HG02884 (cell line): ENCODE measurements around the gene ZNF609.
"Not testable (repeated sequence)": the region's sequence is repeated elsewhere in the genome, so short reads cannot be mapped to it uniquely, and the experiment has no call there.

Source experiments
- ATAC-seq: cut with Tn5 transposase; IDR thresholded peaks from one replicate; pipeline ENCODE4 v1.9.1; 2021; ENCODE audit warnings: mild to moderate bottlenecking, moderate library complexity; ENCODE audit not compliant: unreplicated experiment

Gene ZNF609

DNA sequence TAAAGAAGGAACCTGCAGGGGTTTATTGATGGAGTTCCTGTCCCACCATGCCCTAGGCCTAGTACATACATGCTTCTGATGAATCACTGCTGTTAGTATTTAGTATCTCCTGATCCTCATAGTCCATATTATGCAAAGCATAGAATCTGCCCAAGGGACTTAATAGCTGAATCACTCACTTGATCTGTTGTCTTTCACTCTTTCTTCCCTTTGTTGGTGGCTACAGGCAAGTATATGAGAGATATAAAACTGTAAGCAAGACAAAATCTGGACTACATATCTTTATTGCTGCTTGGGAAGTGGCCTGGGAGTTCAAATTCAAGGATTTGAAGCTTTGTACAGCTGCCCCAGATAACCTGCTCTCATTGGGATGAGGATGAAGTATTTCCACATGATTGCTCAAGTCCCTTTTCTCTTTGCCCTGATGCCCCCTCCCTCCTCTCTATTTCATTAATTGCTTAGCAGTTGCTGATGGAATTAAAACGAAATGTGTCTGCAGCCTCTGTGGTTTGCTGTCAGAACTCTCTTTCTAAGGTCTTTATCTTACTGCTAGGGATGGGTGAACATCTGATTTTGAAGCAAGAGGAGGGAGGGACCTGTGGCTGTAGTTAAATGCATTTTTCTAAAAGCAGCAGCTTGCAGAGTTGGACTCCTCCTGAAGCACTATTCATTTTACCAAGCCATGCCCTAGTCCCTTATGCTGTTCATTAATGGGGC lies 114.1 kb downstream of the ZNF609 start:
- no peak for ATAC-seq

DNA sequence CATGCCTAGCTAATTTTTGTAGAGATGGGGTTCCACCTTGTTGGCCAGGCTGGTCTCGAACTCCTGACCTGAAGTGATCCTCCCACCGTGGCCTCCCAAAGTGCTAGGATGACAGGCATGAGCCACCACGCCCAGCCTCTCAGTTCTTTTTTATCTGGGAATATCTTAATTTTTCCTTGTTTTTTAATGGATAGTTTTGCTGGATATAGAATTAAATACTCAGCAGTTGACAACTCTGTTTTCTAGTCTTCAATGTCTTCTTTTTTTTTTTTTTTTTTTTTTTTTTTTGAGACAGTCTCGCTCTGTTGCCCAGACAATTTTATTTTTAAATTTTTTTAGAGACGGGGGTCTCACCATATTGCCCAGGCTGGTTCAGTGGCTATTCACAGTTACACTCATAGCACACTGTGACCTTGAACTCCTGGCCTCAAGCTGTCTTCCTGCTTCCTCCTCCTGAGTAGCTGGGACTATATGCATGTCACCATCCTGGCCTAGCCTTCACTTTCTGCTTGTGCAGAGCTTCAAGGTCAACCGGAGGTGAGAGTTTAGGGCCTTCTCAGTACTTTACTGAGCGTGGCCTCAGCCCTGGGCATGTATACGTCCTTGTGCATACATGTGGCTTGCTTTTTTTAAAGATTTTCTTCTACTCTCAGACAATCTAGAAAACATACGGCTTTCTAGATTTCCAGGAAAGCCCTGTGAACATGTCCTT lies 120.5 kb downstream of the ZNF609 start:
- ATAC-seq, result no peak

DNA sequence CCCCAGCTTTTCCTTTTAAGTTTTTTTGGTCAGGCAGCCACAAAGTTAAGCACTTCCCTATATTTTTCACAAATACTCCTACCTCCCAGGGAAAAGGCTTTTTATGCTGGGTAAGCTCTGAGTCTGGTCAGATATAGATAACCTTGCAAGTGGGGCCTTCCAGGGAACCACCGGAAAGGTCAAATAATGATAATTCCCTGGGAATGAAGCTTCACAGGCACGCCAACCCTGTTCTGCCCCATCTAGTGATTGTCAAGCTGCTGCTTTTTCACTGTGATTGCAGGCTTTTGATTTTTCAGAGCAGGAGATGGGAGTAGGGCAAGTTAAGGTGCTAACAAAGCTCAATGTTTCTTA lies 121.0 kb downstream of the ZNF609 start:
- no peak for ATAC-seq

DNA sequence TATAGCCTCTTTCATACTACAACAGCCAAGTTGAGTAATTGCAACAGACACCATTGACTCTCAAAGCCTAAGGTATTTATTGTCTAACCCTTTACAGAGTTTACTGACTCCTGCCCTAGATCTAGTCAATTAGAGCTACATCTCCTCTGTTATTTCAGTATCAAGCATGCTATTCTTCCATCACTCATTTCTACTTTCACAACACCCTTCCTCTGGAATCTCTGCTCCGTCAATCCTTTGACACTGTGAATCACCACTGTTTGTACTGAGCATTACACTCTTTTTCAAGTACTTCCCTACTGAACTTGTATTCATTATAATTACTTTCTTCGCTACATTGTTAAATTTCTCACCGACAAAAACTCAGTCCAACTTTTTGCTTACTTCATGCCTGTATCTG lies 121.8 kb downstream of the ZNF609 start:
- ATAC-seq, result no peak

DNA sequence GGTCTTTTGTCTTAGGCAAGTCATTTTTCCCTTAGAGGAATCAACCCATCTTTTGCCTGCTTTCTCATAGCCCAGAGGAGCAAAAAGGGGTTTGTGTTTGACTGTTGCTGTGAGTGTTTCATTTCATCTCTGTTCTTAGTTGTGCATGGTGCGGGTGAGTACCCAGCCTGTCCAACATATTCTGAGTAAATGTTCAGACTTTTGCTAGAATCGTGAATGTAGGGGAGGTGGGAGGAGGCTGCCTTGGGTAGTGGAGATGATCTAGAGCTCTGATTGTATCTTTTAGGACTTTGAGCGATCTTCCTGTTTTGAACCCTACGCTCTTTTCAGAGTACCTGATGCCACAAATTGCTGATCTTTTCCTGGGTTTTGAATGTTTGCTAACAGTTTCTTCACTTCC lies 123.1 kb downstream of the ZNF609 start:
- ATAC-seq, result no peak

DNA sequence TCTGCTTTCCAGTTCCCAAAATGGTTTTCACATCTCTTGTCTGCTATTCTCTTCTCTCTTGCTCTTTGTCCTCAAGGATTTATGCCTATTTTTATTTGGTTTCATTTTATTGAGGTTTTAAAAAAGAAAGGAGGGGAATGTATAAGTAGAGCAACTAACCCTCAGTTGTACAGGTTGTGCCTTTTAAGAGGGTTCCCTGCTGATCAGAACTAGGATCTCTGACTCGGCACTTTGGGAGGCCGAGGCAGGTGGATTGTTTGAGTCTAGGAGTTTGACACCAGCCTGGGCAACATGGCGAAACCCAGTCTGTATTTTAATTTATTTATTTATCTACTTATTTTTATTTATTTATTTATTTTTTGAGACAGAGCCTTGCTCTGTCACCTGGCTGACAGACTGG lies 123.6 kb downstream of the ZNF609 start:
- no peak for ATAC-seq

DNA sequence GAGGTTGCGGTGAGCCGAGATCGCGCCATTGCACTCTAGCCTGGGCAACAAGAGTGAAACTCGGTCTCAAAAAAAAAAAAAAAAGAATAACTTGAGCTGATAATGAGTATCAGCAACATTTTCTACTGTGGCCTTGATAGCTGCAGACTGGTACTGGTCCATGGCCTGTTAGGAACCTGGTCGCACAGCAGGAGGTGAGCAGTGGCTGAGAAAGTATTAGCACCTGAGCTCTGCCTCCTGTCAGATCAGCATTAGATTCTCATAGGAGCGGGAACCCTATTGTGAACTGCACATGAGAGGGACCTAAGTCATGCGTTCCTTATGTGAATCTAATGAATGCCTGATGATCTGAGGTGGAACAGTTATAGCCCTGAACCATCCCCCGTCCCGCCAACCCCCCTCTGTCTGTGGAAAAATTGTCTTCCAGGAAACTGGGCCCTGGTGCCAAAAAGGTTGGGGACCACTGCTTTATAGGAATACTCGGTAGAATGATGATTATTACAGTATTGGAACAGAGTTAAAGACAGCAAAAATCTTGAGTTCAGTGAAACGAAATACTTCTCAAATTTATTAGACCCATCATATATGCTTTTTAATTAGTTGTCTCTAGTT lies 126.0 kb downstream of the ZNF609 start:
- no peak for ATAC-seq

DNA sequence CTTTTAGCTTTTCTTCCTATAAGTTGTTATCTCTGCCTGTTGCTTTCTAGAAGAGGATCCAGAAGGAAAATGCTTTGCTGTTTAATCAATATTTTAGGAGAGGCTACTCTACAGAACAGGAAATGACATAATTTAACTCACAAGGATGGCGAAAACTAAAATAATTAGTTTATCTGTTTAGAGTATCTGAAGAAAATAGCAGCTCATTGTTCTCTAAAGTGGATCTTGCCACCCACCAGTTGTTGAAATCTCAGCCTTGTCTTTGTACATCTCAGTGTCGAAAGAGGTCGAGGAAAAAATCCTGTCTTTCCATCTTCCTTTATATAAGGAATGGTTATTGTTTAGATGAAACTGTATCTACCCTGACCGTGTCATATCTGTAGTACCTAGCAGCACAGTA lies 126.6 kb downstream of the ZNF609 start:
- ATAC-seq, result no peak

DNA sequence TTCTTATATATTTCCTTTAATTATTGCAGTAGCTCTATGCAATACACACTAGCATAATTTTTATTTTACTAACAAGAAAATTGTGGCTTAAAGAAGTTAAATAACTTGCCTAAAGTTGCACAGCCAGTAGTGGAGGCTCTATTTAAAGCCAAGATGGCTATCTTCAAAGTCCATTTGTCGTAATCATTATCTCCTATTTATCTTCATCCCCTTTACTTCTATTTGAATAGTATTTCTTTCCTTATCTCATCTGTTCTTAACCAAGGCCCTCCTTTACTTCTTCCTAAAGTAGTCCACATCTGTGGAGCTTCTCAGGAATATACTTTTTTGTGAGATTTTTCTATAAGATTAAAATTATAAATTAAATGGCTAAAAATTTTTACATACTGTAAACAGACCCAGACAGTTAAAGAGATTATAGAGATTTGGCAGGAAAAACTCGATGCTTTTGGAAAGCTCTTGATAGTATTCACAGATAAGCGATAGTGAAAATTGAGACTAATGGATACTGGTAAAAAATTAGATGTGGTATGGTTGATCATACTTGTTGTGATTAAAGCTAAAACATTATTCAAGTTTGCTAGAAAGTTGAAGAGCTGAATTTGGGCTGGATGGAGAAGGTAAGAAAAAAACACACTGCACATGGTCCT lies 129.2 kb downstream of the ZNF609 start:
- ATAC-seq, result no peak

DNA sequence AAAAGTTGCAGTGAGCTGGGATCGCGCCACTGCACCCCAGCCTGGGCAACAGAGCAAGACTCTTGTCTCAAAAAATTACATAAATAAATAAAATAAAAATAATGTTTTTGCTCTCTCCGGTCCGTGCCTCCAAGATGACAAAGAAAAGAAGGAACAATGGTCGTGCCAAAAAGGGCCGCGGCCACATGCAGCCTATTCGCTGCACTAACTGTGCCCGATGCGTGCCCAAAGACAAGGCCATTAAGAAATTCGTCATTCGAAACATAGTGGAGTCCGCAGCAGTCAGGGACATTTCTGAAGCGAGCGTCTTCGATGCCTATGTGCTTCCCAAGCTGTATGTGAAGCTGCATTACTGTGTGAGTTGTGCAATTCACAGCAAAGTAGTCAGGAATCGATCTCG lies 132.5 kb downstream of the ZNF609 start:
- ATAC-seq, result not testable (repeated sequence)

DNA sequence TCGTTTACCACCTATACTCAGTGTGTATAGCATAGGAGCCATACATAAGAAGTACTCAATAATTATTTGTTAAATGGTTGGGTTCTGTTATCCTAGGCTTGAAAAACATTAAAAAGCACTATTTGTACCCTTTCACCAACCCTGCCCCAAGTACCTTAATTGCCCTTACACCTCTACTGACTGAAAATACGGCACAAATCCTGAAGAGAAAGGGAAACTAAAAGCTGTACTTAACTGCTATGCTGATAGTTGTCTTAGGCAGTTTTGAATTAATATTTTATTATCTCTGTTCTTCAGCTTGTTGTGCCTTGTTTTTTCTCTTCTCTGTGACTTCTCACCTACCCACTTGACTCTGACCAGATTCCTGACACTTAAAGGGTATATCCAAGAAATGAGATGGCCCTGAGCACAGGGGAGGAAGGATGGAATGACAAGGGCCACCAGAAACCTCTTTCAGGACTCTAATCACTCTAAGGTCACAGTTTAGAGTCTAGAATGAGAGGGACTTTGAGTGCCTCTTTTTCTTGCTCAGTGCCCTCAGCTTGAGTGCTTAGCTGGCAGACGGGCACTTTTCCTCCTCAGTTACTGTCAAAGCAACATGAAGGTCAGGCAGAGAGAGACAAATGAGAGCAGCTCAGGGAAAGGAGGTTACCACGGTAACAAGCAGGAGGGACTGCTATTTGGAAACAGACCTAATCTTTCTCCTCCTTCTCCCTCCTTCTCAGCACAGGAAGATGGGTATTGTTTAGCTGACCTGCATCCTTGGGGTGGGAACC lies 136.5 kb downstream of the ZNF609 start:
- ATAC-seq, result no peak

DNA sequence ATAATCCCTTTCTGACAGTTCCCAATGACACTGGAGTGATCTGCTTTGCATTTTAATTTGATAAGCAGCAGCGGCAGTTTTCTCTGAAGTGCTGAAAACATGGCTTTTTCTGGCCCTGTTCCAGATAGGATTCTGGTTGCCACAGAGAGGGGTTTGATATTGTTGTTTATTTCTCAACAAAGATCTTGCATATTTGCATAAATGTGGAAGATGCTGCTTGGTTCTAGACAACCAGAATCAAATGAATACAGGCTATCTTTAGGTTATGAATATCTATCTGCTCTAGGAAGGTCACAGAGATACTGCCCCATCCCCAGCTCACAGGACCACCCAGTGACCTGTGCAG lies 137.1 kb downstream of the ZNF609 start:
- no peak for ATAC-seq

DNA sequence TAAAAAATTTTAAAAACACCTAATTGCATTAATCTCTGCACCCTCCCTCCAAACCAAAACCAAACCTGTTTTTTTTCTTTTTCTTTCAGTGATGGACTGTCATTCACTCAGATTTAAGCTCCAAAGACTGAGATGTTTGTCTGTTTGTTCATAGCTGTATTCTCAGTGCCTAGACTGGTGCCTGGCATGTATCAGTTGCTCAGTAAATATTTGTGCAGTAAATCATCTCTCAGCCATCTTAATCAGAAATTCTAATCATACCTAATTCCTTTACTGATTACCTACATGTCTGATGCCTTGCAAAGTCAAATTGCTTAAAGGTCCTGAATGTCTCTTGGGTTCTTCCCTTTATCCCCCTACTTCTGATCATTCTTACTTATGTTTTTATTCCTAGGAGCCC lies 138.8 kb downstream of the ZNF609 start:
- no peak for ATAC-seq

DNA sequence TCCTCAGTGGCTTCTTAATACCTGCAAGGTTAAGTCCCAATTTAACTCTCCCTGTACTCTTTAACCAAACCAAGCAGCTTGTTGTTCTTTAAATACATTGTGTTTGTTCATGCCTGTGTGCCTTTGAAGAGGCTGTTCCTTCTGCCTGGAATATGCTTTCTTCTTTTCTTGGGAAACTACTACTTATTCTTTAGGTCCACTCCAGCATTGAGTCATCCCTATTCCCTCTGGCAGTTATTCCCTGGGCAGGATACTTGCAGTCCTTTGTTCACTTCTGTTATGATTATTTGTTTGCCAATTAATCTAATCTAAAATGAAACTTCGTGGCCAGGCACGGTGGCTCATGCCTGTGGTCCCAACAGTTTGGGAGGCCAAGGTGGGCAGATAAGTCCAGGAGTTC lies 139.3 kb downstream of the ZNF609 start:
- no peak for ATAC-seq

DNA sequence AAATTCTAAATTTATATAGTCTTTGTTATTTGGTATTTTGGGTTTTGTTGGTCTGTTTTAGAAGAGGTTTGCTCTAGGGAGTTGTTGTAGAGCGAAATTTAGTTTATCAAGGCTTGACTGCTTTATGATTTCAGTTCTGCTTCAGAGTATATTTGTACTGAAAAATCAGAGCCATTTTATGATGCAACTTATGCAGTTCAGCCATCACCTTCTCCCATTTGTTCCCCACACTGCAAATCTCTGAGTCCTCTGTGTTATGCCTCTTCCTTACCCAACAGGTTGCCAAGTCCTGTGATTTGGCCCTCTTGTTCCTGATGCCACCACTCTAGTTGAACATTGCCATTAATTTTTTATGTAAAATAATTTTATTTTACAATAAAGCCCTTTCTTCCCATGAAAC lies 140.4 kb downstream of the ZNF609 start:
- ATAC-seq, result no peak

DNA sequence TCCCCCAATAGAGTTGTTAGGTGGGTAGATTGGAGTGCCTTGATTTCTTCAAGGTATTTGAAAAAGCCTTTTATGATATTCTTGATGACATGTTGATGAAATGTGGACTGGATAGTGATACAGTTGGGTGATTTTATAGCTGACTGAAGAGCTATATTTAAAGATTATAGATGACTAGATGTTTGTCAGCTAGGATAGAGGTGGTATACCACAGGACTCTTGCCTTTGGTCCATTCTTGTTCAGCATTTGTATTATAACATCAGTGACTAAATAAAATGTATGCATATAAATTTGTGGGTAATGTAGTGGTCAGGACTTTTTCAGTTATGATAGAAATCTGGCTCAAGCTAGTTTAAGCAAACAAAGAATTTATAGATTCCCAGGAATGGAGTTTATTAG lies 143.9 kb downstream of the ZNF609 start:
- no peak for ATAC-seq

DNA sequence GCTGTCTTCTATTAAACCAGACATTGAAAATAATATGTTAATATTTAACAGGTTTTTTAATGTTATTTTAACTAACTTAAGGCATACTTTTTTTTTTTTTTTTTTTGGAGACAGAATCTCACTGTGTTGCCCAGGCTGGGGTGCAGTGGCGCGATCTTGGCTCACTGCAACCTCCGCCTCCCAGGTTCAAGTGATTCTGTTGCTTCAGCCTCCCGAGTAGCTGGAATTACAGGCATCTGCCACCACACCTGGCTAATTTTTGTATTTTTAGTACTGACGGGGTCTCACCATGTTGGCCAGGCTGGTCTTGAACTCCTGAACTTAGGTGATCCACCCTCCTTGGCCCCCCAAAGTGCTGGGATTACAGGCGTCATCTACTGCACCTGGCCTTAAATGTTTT lies 147.0 kb downstream of the ZNF609 start:
- ATAC-seq, result not testable (repeated sequence)

DNA sequence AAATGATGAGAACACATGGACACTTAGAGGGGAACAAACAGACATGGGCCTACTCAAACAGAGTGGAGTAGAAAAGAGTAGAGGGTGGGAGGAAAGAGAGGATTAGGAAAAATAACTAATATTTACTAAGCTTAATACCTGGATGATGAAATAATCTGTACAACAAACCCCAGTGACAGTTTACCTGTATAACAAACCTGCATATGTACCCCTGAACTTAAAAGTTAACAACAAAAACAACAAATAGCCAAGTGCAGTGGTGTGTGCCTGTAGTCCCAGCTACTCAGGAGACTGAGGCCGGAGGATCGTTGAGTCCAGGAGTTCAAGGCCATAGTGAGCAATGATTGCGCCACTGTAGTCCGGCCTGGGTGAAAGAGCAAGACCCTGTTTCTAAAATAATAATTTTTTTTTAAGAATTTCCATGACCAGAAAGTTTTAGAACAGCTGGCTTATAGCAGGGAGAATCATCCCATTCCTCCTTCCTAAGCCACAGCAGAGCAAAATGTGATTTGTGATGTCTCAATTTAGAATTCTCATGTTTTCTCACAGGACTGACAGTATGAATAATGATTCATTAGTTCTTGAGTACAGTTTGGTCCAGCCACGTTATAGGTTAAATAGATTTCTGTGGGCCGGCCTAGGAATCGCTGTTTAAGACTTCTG lies 150.0 kb downstream of the ZNF609 start:
- ATAC-seq, result no peak

DNA sequence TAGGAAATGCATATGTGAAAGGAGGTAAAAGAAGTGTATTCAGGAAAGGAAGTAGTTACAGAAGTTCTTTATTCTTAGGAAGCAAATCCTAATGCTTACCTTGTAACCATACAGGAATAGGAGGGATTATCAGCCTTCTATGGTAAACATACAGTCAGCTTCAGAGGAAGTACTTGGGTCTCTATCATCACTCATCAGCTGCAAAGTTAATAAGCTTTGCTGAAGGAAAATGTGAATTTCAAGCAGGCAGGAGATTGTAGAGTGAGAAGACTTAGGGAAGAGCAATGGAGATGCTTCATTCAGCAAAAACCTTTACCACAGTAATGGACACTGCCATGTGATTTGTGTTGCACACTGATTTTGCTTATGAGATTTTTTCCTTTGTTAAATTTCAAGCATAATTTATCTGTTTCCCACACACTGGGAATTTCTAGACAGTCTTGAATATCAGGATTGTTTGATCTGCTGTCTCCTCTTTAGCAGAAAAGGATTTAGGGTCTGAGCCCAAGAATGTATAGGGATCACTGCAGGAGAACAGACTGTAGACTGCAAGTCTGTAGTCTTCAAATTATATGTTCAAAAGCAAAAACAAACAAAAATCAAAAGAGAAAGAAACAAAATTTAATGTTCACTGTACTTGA lies 150.8 kb downstream of the ZNF609 start:
- ATAC-seq, result no peak

DNA sequence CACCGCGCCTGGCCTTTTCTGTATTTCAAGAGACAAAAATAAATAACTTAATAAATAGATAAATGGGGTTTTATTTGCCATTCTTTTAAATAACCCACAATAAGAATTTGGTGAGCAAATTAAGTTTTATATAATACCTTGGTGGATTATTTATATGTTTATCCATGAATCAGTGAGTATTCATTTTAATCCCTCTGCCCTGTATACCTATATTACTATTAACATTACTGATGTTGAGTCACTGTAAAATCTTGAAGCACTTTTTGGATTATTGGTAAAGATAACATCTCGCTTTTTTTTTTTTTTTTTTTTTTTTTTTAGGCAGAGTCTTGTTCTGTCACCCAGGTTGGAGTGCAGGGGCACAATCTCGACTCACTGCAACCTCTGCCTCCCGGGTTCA lies 154.1 kb downstream of the ZNF609 start:
- ATAC-seq, result no peak
